GM19467 (cell line): ENCODE data around the gene IL12RB1.

Experiments used
- ATAC-seq: cut with Tn5 transposase; IDR thresholded peaks from one replicate; pipeline ENCODE4 v1.9.1; 2021; ENCODE audit warnings: mild to moderate bottlenecking, moderate library complexity; ENCODE audit not compliant: unreplicated experiment

IL12RB1 gene

DNA sequence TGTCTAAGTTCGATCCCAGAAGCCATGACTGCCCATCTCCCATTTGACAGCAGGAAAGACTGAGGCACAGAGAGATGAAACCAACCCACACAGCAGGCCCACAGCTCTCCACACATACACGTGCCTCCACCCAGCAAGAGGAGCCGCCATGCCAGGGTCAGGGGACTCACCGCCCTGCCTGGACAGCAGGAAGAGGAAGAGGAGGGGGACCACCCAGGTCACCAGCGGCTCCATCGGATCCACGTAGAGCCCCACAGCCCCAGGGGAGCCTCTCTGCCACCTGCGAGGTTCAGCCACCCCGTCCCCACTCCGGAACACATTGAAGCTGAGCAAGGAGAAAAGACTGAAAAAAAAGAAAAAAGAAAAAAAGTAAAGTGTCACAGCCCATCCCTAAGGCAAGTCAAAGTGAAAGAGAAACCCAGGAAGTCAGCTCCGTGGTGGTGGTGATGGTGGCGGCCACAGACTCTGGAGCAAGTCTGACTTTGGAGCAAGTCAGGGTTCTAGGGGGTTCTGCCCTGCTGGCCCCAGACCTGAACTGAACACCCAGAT lies at the start of gene IL12RB1:
Gene IL12RB1, minus strand, starts transcription at position 345 of the 549 bp plus-strand sequence. Its CDS starts 111 bp downstream, at position 234.
- ATAC-seq: no peak

DNA sequence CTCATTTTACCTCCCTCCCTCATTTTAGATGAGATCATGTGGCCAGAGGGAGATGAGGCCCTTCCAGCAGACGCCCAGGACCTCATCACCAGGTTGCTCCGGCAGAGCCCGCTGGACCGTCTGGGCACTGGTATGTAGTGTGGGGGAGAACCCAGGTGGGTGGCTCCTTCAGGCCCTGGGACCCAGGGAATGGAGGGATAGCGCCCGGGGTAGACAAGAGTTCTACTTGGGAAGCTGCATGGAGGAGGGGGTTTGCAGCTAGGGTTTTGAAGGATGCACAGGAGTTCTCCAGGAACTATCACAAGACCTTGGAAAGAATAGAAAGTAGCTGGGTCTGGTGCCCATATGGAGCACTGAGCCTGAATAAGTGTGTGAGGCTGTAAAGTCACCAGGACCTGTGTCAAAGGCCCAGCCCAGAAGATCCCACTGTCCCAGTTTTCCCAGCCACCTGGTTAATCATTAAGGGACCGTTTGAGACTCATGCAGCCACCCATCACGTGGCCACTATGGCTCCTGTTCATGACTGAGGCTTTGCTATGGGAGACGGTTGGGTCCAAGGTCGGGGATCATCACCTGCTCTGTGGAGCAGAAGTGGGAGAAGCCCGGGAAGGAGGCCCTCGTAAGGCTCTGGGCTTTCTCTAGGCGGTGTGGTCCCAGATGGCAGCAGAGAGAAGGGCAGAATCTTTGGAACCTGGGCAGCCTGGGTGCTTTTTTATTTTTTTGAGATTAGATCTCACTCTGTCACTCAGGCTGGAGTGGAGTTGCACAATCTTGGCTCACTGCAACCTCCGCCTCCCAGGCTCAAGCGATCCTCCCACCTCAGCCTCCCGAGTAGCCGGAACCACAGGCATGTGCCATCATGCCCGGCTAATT lies 49.2 kb upstream of the IL12RB1 start:
- no peak for ATAC-seq

- ATAC-seq: no peak
Observed at GRCh38 chr19:18131841-18132596, 45.3 kb upstream of the IL12RB1 start.

- ATAC-seq: no peak
Observed at GRCh38 chr19:18130523-18131242, 43.9 kb upstream of the IL12RB1 start.

GRCh38 chr19:18128805-18129204 lies 42.1 kb upstream of the IL12RB1 start:
- no peak for ATAC-seq

GRCh38 chr19:18128044-18128443 lies 41.3 kb upstream of the IL12RB1 start:
- ATAC-seq: no peak

- no peak for ATAC-seq
Observed at GRCh38 chr19:18126097-18126496, 39.4 kb upstream of the IL12RB1 start.

DNA sequence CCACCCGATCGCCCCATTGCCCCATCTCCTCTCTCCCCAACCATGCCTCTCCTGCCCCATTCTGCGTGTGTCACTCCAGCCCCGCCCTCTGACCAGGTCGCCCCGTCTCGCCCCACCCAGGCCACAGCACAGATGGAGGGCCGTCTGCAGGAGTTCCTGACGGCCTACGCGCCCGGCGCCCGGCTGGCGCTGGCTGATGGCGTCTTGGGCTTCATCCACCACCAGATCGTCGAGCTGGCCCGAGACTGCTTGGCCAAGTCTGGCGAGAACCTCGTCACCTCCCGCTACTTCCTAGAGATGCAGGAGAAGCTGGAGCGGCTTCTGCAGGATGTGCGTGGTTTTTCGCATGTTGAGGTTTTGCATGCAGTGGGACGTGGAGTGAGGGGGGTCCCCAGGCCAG lies 37.1 kb upstream of the IL12RB1 start:
- no peak for ATAC-seq

- no peak for ATAC-seq
Observed at GRCh38 chr19:18122860-18123795, 36.4 kb upstream of the IL12RB1 start.

- no peak for ATAC-seq
Observed at GRCh38 chr19:18122424-18122823, 35.7 kb upstream of the IL12RB1 start.

GRCh38 chr19:18121166-18121565 lies 34.4 kb upstream of the IL12RB1 start:
- ATAC-seq: no peak

DNA sequence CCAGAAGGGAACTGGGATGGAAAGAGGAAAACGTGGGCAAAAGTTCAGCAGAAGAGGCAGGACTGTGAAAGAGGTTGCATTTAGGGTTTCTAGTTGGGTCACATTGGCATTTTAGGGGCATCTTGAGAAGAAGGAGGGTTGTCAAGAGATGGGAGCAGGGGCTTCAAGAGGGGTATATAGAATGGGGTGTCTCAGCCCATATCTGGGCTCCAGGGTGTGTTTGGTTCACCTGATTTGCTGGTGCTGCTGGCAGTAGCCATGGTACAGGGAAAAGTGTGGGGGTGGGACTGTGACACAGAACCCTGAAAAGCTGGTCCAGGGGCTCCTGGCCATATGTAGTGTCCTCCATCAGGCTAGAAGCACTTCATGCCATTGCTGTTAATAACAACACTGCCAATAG lies 33.4 kb upstream of the IL12RB1 start:
- ATAC-seq: no peak

DNA sequence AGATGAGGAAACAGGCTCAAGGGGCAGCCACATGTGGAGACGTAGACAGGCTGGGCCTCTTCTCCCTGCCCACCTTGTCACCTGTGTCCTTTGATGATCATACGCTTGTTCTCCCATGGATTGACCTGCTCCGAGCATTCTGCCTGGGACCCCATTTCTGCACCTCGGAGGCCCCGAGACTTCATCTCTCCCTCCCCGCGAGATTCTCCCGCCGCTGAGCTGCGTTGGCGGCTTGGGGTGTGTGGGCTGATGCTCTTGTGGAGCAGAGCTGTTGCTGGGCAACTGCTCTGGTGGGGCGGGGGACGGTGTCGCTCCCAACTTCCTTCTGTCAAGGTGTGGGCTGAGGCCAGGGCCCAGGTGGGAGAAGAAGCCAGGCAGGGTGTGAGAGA lies 33.0 kb upstream of the IL12RB1 start:
- no peak for ATAC-seq

GRCh38 chr19:18119013-18119716 lies 32.4 kb upstream of the IL12RB1 start:
- no peak for ATAC-seq

GRCh38 chr19:18118420-18119012 lies 31.8 kb upstream of the IL12RB1 start:
- no peak for ATAC-seq

- ATAC-seq: peak; percentile 72
Observed at GRCh38 chr19:18117692-18118378, 31.1 kb upstream of the IL12RB1 start.

- no peak for ATAC-seq
Observed at GRCh38 chr19:18117364-18117691, 30.6 kb upstream of the IL12RB1 start.

DNA sequence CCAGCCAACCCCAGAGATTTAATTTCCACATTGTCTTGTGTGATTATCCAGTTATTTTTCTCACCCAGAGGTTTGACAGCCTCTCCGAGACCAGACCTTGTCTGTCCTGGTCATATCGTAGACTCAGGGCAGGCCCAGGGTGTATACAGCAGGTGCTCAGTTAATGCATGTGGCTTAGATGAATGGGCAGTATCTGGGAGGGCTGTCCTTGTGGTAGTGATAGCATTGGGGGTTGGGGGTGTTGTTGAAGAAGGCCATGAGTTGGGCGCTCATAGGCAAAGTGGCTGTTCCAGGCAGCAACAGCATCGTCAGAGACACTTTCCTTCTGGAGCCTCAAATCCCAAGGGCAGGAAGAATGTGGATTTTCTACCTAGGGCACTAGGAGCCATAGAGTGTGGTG lies 27.7 kb upstream of the IL12RB1 start:
- ATAC-seq: no peak

GRCh38 chr19:18113827-18114226 lies 27.1 kb upstream of the IL12RB1 start:
- ATAC-seq: no peak
